Neutrophil (primary cell): Measurements from ENCODE around the gene TUBB2B.
"Not testable (repeated sequence)": the region's sequence is repeated elsewhere in the genome, so short reads cannot be mapped to it uniquely, and the experiment has no call there.

ENCODE experiments used
- H3K27ac ChIP-seq: fragments of 200-600 bp; sonication (generic); 2 replicates; pipeline ENCODE4 v1.5.1; 2016; ENCODE audit warnings: mild to moderate bottlenecking, moderate library complexity
- H3K27me3 ChIP-seq: fragments of 200-600 bp; sonication (generic); 2 replicates; pipeline ENCODE4 v1.6.0; 2016; ENCODE audit warnings: mild to moderate bottlenecking
- H3K36me3 ChIP-seq: fragments of 200-600 bp; sonication (generic); 2 replicates; pipeline ENCODE4 v1.5.1; 2017
- H3K4me1 ChIP-seq, 2 experiments: fragments of 200-600 bp in 1 of 2; sonication (generic) in 1 of 2; 1 replicate in 1 of 2; 2 replicates in 1 of 2; pipeline versions ENCODE4 v1.5.1 to v1.6.1; 2013 to 2016; ENCODE audit warnings: low read depth in 1 of 2, low read length in 1 of 2, mild to moderate bottlenecking in 1 of 2, moderate library complexity in 1 of 2; ENCODE audit not compliant: control insufficient read depth in 1 of 2, insufficient read depth in 1 of 2
- H3K4me3 ChIP-seq, 2 experiments: fragments of 200-600 bp in 1 of 2; sonication (generic) in 1 of 2; 1 replicate in 1 of 2; 2 replicates in 1 of 2; pipeline ENCODE4 v1.5.1; 2013 to 2016; ENCODE audit warnings: low read depth in 1 of 2, low read length in 1 of 2, mild to moderate bottlenecking in 1 of 2, moderate library complexity in 1 of 2
- H3K9me3 ChIP-seq: fragments of 200-600 bp; sonication (generic); 2 replicates; pipeline ENCODE4 v1.5.1; 2016
- TF ChIP-seq, protein P1 (sequence below): fragments of 200-600 bp; sonication (generic); IDR thresholded peaks from 2 replicates; pipeline ENCODE4 v1.5.1; 2016; ENCODE audit warnings: antibody characterized with exemption

The TUBB2B gene

DNA sequence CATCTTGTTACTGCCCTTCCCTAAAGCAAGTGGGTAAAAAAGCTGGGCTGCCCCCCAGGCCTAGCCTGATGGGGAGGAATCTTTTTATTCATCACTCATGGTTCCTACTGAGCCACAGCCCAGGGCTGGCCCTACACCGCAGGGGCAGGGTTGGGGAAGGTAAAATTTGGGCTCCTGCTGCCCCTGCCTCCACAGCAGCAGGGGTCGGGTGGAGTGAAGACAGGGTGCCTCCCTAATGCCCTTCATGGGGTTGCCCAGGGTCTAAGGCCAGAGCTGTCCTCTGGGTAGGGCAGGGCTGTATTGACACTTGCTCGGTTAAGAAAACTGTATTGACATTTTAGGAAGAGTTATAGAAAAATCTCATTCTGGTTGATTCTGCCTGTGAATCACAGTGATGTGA lies 22.4 kb upstream of the TUBB2B start:
- no peaks in the 10 kb centered on the region for H3K9me3 ChIP-seq
- H3K4me1 ChIP-seq: peaks cover 4 to 7% of the 10 kb centered on the region in 2 experiments
- H3K27me3 ChIP-seq: peaks cover 66% of the 10 kb centered on the region
- H3K36me3 ChIP-seq: no peaks in the 10 kb centered on the region
- no peak overlapping the region for H3K27ac ChIP-seq
- no peak overlapping the region for H3K4me3 ChIP-seq
- TF ChIP-seq, protein P1, sequence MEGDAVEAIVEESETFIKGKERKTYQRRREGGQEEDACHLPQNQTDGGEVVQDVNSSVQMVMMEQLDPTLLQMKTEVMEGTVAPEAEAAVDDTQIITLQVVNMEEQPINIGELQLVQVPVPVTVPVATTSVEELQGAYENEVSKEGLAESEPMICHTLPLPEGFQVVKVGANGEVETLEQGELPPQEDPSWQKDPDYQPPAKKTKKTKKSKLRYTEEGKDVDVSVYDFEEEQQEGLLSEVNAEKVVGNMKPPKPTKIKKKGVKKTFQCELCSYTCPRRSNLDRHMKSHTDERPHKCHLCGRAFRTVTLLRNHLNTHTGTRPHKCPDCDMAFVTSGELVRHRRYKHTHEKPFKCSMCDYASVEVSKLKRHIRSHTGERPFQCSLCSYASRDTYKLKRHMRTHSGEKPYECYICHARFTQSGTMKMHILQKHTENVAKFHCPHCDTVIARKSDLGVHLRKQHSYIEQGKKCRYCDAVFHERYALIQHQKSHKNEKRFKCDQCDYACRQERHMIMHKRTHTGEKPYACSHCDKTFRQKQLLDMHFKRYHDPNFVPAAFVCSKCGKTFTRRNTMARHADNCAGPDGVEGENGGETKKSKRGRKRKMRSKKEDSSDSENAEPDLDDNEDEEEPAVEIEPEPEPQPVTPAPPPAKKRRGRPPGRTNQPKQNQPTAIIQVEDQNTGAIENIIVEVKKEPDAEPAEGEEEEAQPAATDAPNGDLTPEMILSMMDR: no peak

DNA sequence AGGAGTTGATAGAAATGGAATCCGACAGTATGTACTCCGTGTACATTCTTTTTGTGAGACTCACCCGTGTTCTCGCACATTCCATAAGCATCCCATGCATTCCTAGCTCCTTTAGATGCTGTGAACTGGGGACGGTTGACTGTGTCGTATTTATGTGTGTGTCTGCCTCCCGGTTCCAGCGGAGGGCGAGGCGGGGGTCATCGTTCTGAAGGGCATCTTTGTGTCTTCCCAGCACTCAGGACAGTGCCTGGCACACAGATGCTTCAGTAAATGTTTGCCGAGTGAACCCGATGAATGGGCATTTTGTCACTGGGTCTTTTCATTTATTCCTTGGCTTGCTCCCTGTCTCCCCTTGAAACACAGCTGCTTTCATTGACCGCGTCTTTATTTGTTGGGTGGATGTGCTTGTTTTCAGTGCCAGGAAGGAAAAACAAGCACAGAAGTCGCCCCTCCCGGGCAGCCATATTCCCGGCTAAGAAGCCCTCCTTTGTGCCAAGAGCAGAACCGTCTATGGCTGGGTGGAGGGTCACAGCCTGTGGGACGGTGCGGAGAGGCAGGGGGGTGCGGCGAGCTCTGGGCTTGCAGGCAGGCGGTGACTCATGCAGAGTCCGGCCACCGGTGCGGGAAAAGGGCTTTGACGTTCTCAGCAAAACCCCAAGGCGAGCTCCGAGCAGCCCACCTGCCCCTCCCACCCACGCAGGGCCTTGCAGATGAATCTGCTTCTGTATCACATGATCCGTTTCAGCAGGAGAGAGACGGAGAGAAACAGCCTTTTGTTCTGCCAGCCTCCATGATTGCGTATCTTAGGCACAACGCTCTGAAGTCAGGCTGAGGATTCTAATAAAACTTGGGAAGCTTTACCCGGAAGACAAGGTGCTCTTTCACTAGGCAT lies 20.0 kb upstream of the TUBB2B start:
- Histone ChIP-seq H3K4me1 (peaks cover 4 to 7% of the 10 kb centered on the region in 2 experiments), H3K27me3 (peaks cover 82% of the 10 kb centered on the region), H3K36me3 (no peaks in the 10 kb centered on the region), H3K4me3 (no peak overlapping the region), H3K9me3 (no peaks in the 10 kb centered on the region), H3K27ac (no peak overlapping the region)
- TF ChIP-seq, protein P1: no peak

DNA sequence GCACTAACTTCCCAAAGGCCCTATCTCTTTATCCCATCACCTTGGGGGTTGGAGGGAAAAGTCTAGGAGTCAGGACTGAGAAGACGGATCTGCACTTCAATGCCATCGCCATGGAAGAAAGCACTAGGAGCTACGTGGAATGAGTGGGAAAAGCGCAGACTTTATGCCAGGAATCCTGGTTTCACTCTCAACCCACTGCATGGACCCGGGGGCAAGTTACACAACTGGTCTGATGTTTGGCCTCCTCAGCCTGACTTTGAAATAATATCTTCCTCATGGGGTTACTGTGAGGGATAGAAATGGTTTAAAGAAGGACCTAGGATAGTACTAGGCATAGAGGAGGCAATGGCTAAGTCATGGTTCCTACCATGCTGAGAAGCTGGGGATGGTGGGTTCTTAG lies 17.8 kb upstream of the TUBB2B start:
- Histone ChIP-seq H3K27ac (no peak overlapping the region), H3K9me3 (no peaks in the 10 kb centered on the region), H3K27me3 (peaks cover 79% of the 10 kb centered on the region), H3K36me3 (no peaks in the 10 kb centered on the region), H3K4me3 (no peak overlapping the region), H3K4me1 (no peaks in the 10 kb centered on the region)
- TF ChIP-seq, protein P1: no peak

DNA sequence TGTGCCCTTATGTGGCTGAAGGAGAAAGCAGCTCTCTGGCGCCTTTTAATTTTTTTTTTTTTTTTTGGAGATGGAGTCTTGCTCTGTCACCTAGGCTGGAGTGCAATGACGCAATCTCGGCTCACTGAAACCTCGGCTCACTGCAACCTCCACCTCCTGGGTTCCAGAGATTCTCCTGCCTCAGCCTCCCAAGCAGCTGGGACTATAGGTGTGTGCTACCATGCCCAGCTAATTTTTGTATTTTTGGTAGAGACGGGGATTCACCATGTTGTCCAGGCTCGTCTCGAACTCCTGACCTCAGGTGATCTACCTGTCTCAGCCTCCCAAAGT lies 17.3 kb upstream of the TUBB2B start:
- H3K9me3 ChIP-seq, H3K36me3 ChIP-seq, H3K27ac ChIP-seq, H3K4me3 ChIP-seq, H3K4me1 ChIP-seq: not testable (repeated sequence)
- H3K27me3 ChIP-seq: peaks cover 79% of the 10 kb centered on the region

DNA sequence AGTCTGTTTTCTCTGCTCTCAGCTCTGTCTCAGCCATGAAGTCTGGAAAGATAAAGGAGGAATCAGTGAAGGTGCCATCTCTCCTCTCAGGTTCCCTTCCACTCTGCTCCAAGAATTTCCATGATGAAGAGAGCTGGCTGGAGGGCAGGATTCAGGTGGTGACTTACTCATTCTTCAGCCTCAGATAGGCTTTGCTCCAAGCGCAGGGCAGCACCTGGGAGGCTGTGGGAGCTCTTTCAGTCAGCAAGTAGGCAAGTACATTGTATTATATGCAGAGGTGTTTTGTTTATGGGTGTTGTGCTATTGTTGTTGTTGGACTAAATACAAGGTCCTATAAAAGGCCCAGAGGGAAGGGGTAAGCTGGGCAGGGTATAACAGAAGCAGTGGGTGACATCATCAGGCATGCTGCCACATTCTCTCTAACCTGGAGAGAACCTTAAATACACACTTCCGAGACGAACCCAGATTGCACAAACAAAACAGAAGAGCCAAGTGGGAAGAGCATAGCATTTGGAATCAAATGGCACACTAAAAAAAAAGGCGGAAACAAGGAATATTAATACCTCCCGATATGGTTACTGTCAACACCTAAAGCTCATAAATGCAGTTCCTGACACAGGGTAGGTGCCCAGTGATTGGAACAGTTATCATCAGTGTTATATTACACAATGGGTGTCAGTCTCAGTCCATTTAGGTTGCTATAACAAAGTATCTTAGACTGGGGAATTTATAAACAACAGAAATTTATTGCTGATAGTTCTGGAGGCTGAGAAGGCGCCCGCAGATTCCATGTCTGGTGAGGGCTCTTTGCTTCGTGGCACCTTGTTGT lies 16.8 kb upstream of the TUBB2B start:
- Histone ChIP-seq H3K36me3 (no peaks in the 10 kb centered on the region), H3K4me3 (no peak overlapping the region), H3K4me1 (no peaks in the 10 kb centered on the region), H3K9me3 (no peaks in the 10 kb centered on the region), H3K27ac (no peak overlapping the region), H3K27me3 (peaks cover 78% of the 10 kb centered on the region)
- TF ChIP-seq, protein P1: no peak

DNA sequence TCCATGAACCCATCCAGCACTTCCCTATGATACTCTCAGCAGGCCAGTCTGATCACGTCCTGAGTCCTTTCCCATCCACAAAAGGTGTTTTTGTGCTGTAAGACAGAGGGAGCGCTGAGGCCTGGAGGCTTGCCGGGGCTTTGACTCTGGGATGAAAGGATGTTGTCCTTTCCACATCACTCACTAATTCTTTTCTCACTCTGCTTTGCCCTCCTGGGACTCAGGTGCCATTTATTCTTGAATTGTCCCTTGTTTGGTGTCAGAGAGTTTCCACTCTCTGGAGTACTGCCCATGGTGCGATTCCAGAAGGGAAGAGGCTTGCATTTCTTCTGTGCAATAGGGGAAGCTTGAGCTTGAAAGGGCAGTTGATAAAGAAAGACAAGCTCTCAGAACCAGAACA lies 15.3 kb upstream of the TUBB2B start:
- Histone ChIP-seq H3K27me3 (peaks cover 78% of the 10 kb centered on the region), H3K4me3 (no peak overlapping the region), H3K27ac (no peak overlapping the region), H3K36me3 (no peaks in the 10 kb centered on the region), H3K4me1 (no peaks in the 10 kb centered on the region), H3K9me3 (no peaks in the 10 kb centered on the region)
- TF ChIP-seq, protein P1: no peak

DNA sequence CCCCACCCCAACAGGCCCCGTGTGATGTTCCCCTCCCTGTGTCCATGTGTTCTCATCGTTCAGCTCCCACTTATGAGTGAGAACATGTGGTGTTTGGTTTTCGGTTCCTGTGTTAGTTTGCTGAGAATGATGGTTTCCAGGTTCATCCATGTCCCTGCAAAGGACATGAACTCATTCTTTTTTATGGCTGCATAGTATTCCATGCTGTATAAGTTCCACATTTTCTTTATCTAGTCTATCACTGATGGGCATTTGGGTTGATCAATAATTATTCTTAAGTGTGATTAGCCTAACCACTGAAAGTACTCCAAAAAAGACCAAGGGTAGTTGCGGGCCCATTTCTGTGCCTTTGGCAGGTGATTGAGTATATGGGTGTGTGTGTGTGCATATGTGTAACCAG lies 14.3 kb upstream of the TUBB2B start:
- not testable (repeated sequence) for H3K4me1 ChIP-seq, H3K36me3 ChIP-seq, H3K27ac ChIP-seq, H3K9me3 ChIP-seq, H3K4me3 ChIP-seq
- H3K27me3 ChIP-seq: peaks cover 78% of the 10 kb centered on the region
